Fibroblast of the aortic adventitia (primary cell): ENCODE data around the gene SLC35G2. TPM values are rescaled to one million over a fixed set of nuclear protein-coding genes. Genes with fewer than 3 reads are reported as not detected.
"Not testable (repeated sequence)": the region's sequence is repeated elsewhere in the genome, so short reads cannot be mapped to it uniquely, and the experiment has no call there.

Experiments used
- DNase-seq: peaks from one replicate; pipeline ENCODE4 v3.0.0-alpha.2; 2010; ENCODE audit warnings: low read depth
- H3K4me3 ChIP-seq: 2 replicates; pipeline ENCODE4 v1.5.1; 2011; ENCODE audit warnings: low read depth, mild to moderate bottlenecking, control low read depth, low read length, moderate library complexity
- CTCF ChIP-seq: IDR thresholded peaks from 2 replicates; pipeline ENCODE4 v1.5.1; 2011; ENCODE audit warnings: mild to moderate bottlenecking, low read length, control low read depth, inconsistent platforms; ENCODE audit not compliant: insufficient read depth
- total RNA-seq: library from RNA; depleted of rRNA; stranded (reverse); fragments of >200 nt; gene quantifications from 2 replicates; pipeline ENCODE4 v1.2.3, GENCODE V29; 2012; ENCODE audit warnings: low replicate concordance

Gene SLC35G2
- total RNA-seq, 1 donor: 14.0 TPM

DNA sequence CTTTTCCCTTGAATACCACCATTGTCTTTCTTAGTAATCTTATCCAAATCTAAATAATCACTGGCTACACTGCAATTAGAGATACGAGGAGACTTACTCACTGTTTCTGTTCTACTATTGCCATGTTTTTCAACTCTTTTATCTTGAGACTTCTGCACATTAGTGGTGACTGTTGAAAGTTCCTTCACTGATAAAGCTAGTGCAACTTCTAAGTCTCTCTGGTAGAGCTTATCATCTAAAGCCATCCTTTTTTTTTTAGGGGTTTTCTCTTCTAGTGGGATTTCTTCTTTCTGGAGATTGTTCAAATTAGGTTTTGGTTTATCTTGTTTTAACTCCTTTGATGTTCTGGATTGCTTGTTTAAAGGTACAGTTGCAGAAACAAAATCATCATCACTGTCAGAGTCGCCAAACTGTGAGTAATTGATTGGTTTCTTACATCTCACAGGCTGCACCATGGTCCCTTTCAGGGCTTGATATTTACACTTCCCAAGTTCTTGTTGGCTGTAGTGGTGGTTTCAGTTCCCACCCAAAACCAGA, 80.8 kb downstream of the SLC35G2 start:
- TF ChIP-seq CTCF: no peak
- no peak overlapping the region for H3K4me3 ChIP-seq
- peak; percentile 53 for DNase-seq

DNA sequence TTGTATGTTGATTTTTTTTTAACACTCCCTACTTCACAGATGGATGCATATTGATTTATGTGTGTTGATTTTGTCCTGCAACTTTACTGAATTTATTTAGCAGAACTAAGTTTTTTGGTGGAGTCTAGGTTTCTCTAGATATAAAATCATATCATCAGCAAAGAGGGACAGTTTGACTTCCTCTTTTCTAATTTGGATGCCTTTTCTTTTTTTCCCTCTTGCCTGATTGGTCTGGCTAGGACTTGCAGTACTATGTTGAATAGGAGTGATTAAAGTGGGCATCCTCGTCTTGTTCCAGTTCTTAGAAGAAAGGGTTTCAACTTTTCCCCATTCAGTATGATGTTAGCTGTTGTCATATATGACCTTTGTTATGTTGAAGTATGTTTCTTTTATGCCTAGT, 81.8 kb downstream of the SLC35G2 start:
- H3K4me3 ChIP-seq, DNase-seq: not testable (repeated sequence)

DNA sequence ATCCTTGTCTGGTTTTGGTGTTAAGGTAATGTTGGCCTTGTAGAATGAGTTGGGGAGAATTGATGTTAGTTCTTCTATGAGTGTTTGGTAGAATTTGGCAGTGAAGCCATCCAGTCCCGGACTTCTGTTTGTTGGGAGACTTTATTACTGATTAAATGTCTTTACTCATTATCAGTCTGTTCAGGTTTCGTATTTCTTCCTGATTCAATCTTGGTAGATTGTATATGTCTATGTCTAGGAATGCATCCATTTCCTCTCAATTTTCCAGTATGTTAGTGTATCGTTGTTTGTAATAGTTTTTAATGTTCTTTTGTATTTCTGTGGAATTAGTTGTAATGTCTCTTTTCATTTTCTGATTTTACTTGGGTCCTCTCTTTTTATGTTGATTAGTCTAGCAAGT, 82.5 kb downstream of the SLC35G2 start:
- DNase-seq: no peak
- TF ChIP-seq CTCF: no peak

DNA sequence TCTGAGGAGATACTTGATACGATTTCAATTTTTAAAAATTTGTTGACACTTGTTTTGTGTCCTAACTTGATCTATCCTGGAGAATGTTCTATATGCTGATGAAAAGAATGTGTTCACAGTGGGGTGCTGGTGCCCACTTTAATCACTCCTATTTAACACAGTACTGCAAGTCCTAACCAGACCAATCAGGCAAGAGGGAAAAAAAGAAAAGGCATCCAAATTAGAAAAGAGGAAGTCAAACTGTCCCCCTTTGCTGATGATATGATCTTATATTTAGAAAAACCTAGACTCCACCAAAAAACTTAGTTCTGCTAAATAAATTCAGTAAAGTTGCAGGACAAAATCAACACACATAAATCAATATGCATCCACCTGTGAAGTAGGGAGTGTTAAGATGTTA, 83.6 kb downstream of the SLC35G2 start:
- not testable (repeated sequence) for DNase-seq, H3K4me3 ChIP-seq

More for the DNA sequence above, 82.5 kb downstream of the SLC35G2 start:
- H3K4me3 ChIP-seq: no peak overlapping the region

DNA sequence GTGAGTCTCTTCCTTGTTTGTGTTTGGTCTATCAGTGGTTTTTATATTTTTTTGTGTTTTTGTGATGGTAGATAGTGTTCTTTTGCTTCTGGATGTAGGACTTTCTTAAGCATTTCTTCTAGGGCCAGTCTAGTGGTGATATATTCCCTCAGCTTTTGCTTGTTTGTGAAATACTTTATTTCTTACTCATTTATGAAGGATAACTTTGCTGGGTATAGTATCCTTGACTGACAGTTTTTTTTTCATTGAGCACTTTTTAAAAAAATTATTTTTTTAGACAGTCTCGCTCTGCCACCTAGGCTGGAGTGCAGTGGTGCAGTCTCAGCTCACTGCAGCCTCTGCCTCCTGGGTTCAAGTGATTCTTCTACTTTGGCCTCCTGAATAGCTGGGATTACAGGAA, 85.0 kb downstream of the SLC35G2 start:
- H3K4me3 ChIP-seq: no peak overlapping the region
- no peak for TF ChIP-seq CTCF
- DNase-seq: no peak

DNA sequence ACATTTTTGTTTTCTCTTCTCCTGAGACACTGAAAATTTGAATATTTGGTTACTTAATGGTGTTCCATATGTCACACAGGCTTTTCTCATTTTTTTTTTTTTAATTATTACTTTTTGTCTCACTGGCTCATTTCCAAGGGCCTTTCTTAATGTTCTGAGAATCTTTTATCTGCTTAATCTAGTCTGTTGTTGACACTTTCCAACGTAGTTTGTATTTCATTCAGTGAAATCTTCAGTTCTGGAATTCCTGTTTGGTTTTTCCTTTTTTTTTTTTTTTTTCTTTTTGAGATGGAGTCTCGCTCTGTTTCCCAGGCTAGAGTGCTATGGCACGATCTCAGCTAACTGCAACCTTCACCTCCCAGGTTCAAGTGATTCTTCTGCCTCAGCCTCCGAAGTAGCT, 85.8 kb downstream of the SLC35G2 start:
- no peak overlapping the region for H3K4me3 ChIP-seq
- TF ChIP-seq CTCF: no peak
- no peak for DNase-seq

Other genes starting within 250 kb of the SLC35G2 start
- gene STAG1, start 66.7 kb upstream of the SLC35G2 start, total RNA-seq: 75.1 and 78.0 TPM in 2 replicates
- gene NCK1, start 43.1 kb downstream of the SLC35G2 start, total RNA-seq: 42.6 and 244 TPM in 2 replicates
- gene IL20RB, start 138.9 kb downstream of the SLC35G2 start, total RNA-seq: 3.9 and 4.6 TPM in 2 replicates